SKM-1 treated with dmso at 0.1 percent for 144 hours (cell line): ENCODE measurements around the gene FAM50A.
A peak's percentile ranks its signal among the peaks of the same experiment; 100 is the strongest.

Experiments used
- DNase-seq: peaks from one replicate; lab custom pipeline; 2025; ENCODE audit not compliant: unreplicated experiment; lab: John Stamatoyannopoulos, UW

Gene FAM50A

DNA sequence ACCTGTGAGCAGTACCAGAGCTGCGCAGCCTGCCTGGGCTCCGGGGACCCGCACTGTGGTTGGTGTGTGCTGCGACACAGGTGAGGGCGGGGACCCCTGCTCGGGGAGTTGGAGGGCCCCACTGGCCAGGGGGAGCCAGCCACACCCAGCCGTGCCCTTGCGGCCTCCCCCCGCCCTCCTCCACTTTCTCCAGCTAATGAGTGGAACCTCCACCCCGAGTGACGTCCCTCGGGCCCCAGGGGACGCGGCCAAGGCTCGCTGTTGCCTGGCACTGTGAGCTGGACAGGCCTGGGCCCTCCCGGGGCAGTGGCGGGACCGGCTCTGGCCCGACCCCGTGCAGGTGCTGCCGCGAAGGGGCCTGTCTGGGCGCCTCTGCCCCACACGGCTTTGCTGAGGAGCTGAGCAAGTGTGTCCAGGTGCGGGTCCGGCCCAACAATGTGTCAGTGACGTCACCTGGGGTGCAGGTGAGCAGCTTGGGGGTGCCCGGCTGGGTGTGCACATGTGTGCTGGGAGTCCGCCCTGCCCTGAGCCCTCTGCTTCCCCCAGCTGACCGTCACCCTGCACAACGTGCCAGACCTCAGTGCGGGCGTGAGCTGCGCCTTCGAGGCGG is 19.8 kb downstream of the FAM50A start:
- no peak for DNase-seq

DNA sequence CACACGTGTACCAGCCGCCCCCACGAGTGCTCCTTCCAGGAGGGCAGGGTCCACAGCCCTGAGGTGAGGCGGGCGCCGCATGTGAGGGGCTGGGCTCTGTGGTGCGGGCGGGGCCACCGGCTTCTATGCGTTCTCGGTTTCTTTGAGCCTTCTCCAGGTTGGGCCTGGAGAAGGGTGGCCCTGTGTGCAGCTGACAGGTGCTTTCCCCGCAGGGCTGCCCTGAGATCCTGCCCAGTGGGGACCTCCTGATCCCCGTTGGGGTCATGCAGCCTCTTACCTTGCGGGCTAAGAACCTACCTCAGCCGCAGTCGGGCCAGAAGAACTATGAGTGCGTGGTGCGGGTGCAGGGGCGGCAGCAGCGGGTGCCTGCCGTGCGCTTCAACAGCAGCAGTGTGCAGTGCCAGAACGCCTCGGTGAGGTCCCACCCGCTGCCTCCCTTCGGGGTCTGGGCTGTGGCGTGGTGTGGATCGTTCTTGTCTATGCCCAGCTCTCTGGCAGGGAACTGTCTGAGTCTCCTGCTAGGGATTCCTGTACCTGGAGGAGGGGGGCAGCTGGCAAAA is 20.9 kb downstream of the FAM50A start:
- DNase-seq: no peak

DNA sequence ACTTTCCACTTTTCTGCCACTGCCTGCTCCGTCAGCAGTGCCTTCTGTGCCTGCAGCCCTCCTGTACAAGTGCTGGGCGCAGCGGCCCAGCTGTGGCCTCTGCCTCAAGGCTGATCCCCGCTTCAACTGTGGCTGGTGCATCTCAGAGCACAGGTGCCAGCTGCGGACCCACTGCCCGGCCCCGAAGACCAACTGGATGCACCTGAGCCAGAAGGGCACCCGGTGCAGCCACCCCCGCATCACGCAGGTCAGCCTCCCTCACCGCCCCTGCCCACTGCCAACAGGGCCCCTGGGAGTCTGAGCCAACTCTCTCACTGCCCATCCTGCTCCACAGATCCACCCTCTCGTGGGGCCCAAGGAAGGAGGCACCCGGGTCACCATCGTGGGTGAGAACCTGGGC is 21.7 kb downstream of the FAM50A start:
- DNase-seq: no peak

DNA sequence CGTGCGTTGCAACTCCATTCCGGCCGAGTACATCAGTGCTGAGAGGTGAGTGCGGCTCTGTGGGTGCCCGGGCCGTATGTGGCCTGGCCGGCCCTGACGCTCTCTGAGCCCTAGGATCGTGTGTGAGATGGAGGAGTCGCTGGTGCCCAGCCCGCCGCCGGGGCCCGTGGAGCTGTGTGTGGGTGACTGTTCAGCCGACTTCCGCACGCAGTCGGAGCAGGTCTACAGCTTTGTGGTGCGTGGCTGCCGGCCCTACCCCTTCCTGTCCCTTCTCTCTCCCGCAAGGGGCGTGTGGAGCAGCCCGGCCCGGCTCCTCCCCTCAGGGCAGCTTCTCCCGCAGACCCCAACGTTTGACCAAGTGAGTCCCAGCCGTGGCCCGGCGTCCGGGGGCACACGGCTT is 22.1 kb downstream of the FAM50A start:
- DNase-seq: no peak

DNA sequence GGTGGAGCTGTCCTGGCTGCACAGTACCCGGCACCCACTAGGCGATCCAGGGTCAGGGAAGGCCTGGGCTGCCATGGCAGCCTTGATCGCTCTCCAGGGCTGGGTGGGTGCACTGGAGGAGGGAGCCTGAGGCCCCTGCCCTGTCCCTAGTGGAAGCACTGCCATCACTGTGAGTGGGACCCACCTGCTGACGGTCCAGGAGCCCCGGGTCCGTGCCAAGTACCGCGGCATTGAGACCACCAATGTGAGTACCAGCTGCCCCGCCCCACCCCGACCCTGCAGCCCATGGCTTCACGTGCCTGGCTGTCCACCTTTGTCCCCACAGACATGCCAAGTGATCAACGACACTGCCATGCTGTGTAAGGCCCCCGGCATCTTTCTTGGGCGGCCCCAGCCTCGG is 23.0 kb downstream of the FAM50A start:
- no peak for DNase-seq

DNA sequence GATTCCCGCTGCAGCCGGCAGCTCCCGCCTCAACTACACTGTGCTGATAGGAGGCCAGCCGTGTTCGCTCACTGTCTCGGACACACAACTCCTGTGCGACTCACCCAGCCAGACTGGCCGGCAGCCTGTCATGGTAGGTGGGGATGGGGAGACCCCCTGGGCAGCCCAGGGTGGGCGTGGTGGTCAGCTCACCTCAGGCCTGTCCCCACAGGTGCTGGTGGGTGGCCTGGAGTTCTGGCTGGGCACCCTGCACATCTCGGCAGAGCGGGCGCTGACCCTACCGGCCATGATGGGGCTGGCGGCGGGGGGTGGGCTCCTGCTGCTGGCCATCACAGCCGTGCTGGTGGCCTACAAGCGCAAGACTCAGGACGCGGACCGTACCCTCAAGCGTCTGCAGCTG is 23.6 kb downstream of the FAM50A start:
- no peak for DNase-seq

DNA sequence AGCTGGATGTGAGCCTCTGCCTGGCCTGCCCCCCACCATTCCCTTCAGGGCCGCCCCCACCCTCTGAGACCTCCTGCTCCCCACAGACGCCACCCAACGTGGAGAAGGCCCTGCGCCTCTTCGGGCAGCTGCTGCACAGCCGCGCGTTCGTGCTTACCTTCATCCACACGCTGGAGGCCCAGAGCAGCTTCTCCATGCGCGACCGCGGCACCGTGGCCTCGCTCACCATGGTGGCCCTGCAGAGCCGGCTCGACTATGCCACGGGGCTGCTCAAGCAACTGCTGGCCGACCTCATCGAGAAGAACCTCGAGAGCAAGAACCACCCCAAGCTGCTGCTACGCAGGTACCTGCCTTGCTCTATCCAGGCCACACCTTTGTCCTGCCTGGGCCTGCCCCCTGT is 24.3 kb downstream of the FAM50A start:
- DNase-seq: no peak

DNA sequence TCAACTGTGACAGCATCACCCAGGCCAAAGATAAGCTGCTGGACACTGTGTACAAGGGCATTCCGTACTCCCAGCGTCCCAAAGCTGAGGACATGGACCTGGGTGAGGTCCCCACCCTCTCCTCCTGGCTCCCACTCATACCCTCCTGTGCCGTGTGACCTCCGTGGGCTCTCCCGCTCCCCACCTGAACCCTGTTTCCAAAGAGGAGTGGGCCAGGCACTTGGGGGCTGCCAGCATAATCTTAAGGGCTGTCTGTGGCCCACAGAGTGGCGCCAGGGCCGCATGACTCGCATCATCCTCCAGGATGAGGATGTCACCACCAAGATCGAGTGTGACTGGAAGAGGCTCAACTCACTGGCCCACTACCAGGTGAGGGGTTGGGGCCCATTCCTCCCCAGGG is 25.2 kb downstream of the FAM50A start:
- DNase-seq: no peak

DNA sequence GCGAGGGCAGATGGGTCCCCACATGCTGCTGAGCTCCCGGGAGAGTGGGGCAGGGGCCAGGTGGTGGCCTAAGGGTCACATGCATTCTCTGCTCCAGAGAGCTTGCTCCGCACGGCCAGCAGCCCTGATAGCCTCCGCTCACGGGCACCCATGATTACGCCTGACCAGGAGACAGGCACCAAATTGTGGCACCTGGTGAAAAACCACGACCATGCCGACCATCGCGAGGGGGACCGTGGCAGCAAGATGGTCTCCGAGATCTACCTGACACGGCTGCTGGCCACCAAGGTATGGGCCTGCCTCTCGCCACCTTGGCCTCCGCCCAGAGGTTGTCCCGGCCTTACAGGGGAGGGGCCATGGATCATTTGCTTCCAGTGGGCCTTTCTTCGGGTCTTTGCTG is 25.9 kb downstream of the FAM50A start:
- DNase-seq: no peak

DNA sequence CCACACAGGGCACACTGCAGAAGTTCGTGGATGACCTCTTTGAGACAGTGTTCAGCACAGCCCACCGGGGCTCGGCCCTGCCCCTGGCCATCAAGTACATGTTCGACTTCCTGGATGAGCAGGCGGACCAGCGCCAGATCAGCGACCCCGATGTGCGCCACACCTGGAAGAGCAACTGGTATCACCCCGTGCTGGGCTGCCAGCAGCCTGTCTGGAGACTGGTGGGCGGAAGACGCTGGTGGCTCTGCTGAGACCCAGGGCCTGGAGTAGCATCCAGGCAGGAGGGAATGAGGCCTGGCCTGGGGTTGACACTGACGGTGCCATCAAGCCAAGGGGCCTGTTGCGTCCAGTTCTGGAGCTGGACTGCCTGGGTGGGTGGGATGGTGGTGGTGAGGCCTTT is 26.5 kb downstream of the FAM50A start:
- no peak for DNase-seq

DNA sequence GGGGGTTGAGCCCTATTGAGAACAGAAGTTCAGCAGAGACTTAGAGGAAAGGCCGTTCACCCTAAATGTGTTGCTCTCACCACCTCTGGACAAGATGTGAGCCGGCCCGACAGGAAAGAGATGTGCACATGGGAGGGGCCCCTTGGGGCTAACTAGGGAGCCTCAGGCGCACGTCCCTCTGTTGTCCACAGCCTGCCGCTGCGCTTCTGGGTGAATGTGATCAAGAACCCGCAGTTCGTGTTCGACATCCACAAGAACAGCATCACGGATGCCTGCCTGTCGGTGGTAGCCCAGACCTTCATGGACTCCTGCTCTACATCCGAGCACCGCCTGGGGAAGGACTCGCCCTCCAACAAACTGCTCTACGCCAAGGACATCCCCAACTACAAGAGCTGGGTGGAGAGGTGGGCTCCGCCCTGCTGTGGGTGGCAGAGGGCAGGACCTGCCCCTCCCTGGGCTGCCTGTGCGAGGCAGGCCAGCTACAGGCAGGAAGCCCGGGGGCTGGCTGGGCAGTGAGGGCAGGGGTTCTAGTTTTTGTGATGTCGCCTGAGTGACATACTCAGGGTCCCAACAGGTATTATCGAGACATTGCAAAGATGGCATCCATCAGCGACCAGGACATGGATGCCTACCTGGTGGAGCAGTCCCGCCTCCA is 27.1 kb downstream of the FAM50A start:
- no peak for DNase-seq

DNA sequence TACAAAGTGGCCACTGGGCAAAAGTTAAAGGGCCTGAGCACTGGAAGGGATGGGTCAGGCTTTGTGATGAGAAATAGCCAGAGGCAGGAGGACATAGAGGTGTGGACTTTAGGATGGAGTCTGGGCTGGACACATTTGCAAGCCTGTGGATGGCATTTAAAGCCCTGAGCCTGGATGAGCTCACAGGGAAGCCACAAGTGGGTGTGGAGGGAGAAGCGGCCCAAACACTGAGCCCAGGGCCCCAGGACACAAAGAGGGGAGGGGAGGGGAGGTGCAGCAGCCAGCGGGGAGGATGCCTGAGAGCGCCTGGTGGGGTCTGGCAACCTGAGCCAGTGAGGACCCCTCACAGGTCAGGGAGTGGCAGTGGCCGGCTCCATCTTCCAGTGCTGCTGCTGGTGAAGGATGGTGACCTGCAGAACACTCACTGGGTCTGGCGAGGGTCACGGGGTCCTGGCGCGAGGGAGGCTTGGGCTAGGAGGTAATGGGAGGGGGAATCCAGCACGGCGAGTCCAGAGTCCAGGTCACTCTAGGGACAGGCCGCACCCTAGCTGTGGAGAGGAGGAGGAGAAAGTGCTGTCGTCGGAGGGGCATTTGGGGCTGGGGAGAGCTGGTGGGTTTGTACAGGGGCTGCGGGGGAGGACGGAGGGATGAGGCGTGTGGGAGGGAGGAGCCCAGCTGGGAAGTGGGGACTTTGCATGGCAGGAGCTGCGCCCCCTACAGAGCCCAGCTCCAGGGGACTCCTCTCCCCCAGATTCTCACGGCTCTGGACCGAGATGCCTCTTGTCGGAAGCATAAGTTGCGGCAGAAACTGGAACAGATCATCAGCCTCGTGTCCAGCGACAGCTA is 28.1 kb downstream of the FAM50A start:
- no peak for DNase-seq

DNA sequence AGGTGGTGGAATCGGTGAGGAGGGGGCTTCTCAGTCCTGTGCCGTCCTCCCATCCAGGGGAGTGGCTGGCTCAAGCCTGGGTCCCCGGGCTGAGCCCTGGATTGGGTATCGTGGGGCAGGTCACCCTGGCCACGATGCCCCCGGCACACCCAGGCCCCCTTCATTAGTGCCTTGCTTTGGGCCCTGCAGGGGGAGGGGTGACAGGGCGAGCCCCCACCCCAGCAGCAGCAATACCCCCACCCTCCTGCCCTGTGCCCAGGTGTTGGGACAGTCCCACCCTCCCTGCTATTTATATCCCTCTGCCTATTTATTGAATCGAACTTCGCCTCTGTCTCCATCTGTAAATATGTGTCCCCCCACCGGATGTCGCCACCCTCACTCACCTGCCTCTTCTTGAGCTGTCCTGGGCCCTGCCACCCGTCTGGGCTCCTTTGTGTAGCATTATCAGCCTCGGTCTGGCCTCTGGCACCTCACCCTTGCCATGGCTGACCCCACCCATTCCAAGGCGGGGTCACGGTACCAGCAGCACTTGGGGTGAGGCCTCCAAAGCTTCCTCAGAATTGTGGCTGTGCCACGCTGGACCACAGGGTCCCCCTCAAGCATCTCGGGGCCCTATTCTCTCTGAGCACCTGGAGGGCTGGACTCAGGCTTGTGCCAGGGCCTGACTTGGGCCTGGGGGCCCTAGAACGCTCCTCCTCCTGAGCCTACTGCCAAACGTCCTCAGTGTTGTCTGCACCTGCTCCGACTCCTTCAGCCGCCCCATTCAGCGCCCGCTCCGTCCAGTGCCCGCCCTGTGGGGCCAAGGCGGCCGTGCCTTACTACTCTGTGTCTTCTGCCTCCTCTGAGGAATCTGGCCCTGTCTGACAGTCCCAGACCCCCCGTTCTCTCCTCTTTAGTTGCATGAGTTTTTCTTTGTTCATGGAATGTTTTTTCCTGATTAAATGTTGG is 29.0 kb downstream of the FAM50A start:
- DNase-seq: no peak

DNA sequence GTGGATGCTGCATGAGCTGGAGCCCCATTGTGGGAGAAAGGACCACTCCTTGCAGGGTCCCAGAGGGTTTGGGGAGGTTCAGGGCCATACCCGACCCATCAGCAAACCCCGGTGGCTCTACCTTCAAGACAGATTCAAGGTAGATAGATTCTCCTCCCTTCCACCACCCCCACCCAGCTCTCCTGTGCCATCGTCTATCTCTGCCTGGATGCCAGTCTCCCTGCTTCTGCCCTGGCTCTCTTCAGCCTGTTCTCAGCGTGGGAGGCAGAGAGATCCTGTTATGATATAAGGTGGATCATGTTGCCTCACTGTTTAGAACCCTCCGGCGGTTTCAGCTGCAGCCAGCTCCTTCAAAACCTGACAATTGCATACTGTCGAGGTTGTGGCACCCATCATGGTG is 29.7 kb downstream of the FAM50A start:
- no peak for DNase-seq

DNA sequence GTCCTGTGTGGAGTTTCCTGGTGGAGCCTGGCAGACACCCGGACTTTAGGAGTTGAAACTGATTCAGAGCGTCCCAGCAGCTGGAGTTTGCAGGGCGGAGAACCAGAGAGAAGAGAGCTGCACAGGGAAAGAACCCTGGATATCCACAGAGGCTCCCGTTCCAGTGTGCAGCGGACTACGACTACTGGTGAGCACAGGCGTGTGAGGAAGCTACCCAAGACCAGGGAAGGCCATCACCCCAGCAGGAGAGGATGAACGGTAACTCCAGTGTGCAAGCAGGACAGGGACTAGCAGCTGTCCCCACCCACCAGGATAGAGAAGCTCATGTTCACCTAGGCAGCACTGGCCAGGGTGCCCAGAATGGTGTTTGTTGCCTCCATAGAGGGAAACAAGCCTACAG is 32.9 kb downstream of the FAM50A start:
- no peak for DNase-seq

DNA sequence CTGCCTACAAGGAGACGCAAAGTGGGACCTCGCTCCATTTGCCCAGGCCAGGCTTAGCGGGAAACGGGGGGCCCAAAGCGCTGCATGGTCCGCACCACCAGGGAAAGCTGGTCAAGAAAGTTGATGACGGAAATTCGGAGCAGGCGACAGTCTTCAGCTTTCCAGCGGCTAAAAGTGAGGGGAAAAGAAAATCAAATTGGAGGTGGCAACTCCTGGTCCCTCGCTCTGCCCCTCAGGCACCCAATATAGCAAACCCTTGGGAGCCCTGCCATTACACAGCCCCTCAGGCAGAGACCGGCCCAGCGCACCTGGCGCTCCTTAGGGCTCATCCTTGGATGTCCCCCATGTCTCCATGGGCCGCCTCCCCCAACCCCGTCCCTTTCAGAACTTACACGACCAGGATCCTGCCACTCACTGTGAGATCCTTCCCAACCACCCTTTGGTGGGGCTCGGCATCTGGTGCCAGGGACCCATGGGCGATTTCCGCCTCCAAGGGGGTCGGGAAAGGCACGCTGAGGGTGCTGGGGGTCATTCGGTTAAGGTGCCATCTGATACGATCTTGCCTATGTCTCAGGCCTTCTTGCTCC is 34.0 kb downstream of the FAM50A start:
- no peak for DNase-seq

DNA sequence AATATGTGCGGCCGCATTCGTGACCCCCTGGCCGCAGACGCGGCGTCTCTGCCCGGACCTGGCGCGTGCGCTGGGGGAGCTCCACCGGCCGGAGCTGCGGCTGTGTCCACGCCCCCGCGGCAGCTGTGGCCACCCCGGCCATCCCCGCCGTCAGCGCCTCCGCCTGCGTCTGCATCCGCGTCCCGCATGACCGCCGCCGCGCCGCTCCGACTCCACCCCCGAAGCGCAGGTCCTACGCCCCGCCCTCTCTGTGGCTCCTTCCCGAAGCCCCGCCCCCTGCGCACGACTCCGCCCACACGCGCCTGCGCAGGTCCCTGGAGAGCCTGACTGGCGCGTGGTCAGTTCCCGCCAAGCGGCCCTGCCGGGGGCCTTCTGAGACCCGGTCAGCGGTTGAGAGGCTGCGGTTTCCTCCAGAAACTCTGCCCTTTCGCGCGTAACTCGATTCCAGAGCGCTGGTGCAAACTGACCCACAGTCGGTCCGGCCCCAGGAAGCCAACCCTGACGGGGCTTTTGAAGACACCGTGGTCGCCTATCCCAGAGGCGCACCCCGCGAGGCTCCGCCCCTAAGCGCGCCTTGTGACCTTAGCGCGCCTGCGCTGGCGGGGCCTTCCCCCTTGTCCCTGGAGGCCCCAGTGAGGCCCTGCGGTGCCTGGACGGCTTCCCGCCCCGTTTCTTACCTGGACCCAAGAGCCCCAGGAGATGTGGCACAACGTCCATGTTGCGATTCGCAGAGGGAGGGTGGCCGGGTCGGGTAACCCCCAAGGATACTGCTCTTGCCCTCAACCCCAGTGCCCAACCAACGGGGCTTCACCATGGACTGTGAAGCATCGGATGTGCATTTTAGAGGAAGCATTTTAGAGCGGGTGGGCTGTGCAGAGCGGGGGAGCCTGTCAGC is 35.0 kb downstream of the FAM50A start, which contains the start of gene LAGE3:
TSS of gene LAGE3 (minus strand) at position 554 of the 895 bp plus-strand sequence. CDS start at position 188, 366 bp downstream.
- peak; percentile 61 for DNase-seq

DNA sequence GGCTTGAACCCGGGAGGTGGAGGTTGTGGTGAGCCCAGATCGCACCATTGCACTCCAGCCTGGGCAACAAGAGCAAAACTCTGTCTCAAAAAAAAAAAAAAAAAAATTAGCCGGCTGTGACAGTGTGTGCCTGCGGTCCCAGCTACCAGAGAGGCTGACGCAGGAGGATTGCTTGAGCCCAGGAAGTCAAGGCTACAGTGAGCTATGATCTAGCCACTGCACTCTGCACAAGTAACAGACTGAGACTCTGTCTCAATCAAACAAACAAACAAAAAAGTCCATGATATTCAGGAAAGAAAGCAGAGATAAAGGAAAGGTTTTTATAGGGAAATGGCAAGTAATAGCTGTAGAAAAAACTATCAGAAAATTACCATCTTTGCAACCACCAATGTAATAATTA is 37.3 kb downstream of the FAM50A start:
- no peak for DNase-seq

DNA sequence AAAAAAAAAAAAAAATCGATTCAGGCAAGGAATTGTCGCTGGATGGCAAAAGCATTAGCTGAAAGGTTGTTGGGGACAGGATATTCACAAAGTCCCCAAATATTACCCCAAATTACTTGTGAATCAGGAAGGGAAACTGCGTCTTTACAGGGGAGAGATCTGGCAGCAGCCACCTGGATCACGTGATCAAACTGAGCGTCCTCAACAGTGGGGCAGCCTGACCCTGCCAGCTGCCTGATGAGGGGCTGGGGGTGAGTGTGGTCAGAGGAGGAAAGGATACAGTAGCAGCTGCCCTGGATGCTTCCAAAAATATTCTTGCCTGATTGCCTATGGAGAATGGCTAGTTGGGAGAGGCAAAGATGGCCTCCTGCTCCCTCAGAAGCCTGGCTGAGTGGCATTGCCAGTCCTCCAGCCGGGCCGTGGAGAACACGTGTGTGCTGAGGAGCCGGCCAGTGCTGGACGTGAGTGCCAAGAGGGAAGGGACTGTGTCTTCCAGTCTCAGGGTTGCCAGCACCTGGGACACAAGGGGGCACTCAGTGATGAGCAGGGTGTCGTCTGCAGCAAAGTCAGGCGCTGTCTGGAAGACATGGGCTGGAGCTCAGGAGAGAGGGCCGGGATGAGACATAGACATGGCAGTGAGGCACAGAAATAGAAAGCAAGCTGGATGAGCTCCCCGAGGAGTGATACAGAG is 38.1 kb downstream of the FAM50A start:
- no peak for DNase-seq
